Measurements from ENCODE around the gene SGTA.

SGTA gene

DNA sequence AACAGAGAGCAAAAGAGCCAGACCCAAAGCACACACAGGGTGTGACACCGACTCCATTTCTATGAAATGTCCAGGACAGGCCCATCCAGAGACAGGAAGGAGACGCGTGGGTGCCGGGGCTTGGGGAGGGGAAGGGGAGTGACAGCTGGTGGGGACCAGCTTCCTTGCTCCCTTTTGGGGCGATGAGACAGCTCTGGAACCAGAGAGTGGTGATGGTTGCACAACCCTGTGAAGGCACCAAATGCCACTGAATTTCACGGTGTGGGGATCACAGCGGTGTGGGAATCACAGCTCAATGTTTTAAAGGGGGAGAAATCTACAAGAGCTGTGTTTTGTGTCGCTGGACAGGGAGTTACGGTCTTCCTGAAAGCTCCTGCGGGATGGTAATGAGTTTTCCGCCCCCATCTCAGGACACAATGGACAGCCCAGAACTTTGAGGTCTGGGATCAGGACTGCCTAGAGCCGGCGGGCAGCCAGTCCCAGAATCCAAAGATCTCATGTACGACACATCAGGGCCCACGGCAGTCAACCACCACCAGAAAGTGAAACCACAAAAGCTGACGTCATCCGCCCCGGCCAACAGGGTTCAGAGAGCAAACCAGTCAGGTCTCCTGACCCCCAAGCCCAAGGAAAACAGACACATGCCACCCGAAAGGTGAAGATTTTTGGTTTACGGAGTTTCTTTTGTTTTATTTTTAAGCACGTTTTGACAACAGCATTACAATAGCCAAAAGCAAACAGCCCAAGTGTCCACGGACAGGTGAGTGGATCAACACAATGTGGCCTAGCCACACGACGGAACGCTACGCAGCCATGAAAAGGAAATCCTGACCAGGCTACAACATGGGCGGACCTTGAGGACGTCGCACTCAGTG, 7.3 kb downstream of the SGTA start:
- Mint-ChIP-seq H3K36me3 (ENCODE audit: low read depth) (peaks cover 16% of the 10 kb centered on the region), H3K4me3 (peak overlapping the region; percentile 84), H3K27ac (peak overlapping the region; percentile 95), H3K27me3 (ENCODE audit: low read depth) (no peaks in the 10 kb centered on the region), H3K9me3 (no peaks in the 10 kb centered on the region), H3K4me1 (ENCODE audit: low read depth) (peaks cover 25% of the 10 kb centered on the region)
- peak; percentile 76 for DNase-seq (ENCODE audit: low spot score)

GRCh38 chr19:2774953-2775555, 8.0 kb downstream of the SGTA start:
- Mint-ChIP-seq H3K27ac (peak overlapping the region; percentile 95), H3K9me3 (no peaks in the 10 kb centered on the region), H3K4me1 (ENCODE audit: low read depth) (peaks cover 21% of the 10 kb centered on the region), H3K4me3 (peak overlapping the region; percentile 84), H3K36me3 (ENCODE audit: low read depth) (peaks cover 16% of the 10 kb centered on the region), H3K27me3 (ENCODE audit: low read depth) (no peaks in the 10 kb centered on the region)
- DNase-seq (ENCODE audit: low spot score), result no peak

DNA sequence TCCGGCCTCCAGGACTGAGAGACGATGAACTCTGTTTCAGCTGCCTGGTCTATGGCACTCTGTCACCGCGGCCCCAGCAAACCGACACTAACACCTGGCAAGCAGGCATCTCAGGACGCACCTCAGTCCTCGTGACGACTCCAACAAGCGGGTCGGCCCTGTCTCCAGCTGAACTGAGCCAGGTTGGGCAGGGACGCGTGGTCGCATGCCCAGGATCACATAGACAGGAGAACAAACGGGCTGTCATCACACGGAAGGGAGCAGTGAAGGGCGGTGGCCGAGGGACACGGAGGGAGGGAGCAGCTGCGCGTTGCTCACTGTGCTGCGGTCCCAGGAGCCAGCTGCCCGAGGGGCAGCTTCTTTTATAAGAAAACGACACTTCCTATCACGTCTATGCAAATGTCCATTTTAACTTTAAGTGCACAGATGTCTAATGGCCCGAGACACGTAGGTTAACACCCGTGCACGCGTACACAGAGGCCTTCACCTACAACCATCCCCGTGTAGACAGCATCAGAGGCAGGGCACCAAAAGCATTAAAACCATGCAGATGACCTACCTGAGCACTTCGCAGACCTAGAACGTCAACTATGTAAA, 8.9 kb downstream of the SGTA start:
- peaks cover 16% of the 10 kb centered on the region for H3K36me3 Mint-ChIP-seq (ENCODE audit: low read depth)
- no peaks in the 10 kb centered on the region for H3K27me3 Mint-ChIP-seq (ENCODE audit: low read depth)
- peak overlapping the region; percentile 60 for H3K27ac Mint-ChIP-seq
- H3K4me3 Mint-ChIP-seq, result no peak overlapping the region
- peaks cover 19% of the 10 kb centered on the region for H3K4me1 Mint-ChIP-seq (ENCODE audit: low read depth)
- no peak for DNase-seq (ENCODE audit: low spot score)
- no peaks in the 10 kb centered on the region for H3K9me3 Mint-ChIP-seq

DNA sequence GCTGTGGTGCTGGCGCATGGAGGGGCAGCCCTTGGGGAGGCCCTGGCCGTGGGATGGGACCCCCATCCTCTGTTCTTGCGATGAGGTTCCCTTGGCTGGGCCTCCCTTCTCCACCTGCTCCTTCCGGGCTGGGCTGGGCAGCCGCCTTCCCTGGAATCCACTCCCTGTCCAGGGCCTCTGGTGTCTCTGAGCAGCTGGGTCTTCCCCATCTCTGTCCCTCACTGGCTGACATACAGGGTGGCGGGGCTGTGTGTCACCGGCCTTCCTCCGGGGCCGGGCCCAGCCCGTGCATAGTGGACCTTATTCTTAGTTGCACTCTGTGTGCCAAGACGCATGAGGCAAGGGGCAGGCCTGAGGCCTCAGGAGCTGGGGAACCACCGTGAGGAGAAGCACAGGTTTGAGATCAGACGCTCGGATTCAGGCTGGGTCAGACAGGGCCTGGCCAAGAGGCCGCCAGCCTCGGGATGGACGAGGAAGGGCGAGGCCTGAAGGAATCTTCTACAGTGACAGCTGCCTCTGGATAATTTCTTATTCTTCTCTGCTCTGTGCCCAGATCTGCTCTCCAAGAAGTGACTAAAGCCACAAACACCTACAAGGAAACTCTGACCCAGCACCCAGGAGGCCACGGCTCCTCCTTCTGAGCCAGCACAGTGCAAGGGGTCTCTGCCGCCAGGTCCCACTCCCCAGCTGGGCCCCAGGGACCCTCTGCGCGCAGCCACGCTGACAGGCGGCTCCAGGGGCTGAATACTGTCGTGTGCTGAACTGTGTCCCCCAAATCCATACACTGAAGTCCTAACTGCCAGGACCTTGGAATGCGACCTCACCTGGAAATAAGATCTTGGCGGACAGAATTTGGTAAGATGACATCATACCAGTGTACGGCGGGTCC, 11.0 kb downstream of the SGTA start:
- Mint-ChIP-seq H3K4me1 (ENCODE audit: low read depth) (peaks cover 19% of the 10 kb centered on the region), H3K4me3 (no peak overlapping the region), H3K27me3 (ENCODE audit: low read depth) (no peaks in the 10 kb centered on the region), H3K36me3 (ENCODE audit: low read depth) (peaks cover 13% of the 10 kb centered on the region), H3K9me3 (no peaks in the 10 kb centered on the region), H3K27ac (peak overlapping the region; percentile 8)
- DNase-seq (ENCODE audit: low spot score), result no peak

DNA sequence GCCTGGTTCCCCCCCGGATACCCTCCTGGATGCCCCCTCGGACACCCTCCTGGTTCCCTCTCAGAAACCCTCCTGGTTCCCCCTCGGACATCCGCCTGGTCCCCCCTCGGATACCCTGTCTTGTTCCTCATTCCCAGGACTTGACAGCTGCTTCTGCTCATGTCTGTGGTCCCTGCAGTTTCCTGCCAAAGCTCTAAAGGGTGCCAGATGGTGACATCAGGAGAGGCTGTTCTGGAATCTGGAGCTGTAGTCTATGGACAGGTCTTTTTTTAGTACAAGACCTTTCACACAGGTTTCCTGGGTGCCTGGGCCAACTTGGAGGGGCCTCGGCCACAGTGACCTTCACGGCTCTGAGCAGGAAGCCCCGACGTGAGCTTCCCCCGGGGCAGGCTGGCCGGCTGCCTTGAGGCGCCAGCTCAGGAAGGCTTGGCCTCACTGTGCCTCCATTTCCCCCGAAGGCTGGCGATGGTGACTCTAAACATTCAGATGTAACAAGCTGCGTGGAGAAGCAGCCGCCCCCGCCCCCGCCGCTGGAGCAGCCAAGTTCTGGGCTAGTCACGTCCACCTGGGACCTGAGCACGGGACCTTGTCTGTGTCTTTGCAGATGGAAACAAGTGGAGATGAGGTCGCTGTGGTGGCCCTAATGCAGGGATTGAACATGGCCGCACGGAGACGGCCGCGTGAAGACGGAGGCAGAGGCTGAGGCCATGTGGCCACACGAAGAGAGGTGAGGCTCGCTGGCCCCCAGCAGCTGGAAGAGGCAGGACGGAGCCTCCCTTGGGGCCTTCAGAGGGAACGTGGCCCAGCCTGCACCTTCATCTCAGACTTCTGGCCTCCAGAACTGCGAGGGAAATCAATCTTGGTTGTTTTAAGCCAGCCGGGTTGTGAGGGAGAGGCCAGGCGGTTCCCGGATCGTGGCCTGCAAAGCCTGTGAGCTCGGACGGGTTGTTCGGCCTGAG, 12.7 kb downstream of the SGTA start:
- Mint-ChIP-seq H3K4me3 (no peak overlapping the region), H3K4me1 (ENCODE audit: low read depth) (peaks cover 8% of the 10 kb centered on the region), H3K27me3 (ENCODE audit: low read depth) (no peaks in the 10 kb centered on the region), H3K36me3 (ENCODE audit: low read depth) (peaks cover 7% of the 10 kb centered on the region), H3K27ac (no peak overlapping the region), H3K9me3 (no peaks in the 10 kb centered on the region)
- DNase-seq (ENCODE audit: low spot score), result no peak

- Mint-ChIP-seq H3K27me3 (ENCODE audit: low read depth) (no peaks in the 10 kb centered on the region), H3K4me3 (no peak overlapping the region), H3K36me3 (ENCODE audit: low read depth) (peaks cover 5% of the 10 kb centered on the region), H3K9me3 (no peaks in the 10 kb centered on the region), H3K27ac (no peak overlapping the region), H3K4me1 (ENCODE audit: low read depth) (no peaks in the 10 kb centered on the region)
- DNase-seq (ENCODE audit: low spot score), result no peak
These were observed 13.9 kb downstream of the SGTA start for GRCh38 chr19:2769218-2769617.

DNA sequence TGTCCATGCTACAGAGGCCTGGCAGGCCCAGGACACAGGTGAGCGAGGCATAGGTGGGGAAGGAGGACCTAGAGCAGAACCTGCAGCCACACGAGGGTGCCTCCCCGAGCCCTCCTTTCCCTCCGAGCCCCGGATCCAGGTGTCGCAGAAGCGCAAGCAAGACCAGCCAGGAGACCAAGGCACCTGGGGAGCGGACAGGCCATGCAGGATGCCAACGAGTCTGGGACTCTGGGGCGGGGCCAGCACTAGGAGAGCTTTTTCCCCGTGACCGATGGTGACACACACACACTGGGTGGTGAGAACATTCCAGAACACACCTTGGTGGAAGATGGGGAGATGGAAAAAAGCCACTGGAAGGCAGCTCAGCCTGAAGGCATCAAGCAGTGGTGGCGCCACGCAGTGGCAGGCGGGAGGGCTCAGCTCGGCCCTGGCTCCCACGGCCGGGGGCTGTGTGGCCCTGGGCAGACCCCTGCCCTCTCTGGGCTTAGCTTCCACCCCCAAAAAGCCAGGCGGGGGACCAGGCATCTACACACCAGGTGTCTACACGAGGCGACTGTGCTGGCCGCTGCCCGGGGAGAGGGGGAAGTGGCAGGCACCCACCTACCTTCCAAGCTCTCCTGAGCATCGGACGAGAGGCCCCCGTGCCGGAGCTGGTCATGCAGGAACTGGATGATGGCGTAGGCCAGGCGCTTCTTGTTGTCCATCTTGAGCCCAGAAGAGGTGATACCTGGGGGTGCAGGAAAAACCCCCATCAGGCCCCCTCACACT, 14.5 kb downstream of the SGTA start:
- H3K36me3 Mint-ChIP-seq (ENCODE audit: low read depth), result peaks cover 5% of the 10 kb centered on the region
- DNase-seq (ENCODE audit: low spot score), result no peak
- no peaks in the 10 kb centered on the region for H3K27me3 Mint-ChIP-seq (ENCODE audit: low read depth)
- H3K9me3 Mint-ChIP-seq, result no peaks in the 10 kb centered on the region
- no peaks in the 10 kb centered on the region for H3K4me1 Mint-ChIP-seq (ENCODE audit: low read depth)
- no peak overlapping the region for H3K4me3 Mint-ChIP-seq
- no peak overlapping the region for H3K27ac Mint-ChIP-seq

DNA sequence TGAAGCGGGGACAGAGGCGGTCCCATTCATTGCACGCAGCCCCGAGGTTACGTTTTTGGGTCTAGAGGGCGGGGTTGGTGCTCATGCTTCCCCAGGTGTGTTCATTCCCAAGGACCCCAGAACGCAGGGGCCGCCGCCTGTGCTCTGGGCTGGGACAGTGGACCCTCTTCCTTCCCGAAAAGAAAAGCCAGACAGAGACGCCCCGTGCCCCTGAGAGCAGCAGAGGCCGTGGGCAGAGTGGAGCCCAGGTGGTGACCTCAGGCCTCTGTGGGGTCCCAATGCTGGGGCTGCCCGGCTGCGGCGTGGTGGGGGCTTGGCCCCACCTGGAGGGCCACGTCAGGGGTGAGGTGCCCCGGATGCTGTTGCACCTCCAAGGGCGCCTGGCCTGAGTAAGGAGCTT, 15.4 kb downstream of the SGTA start:
- Mint-ChIP-seq H3K9me3 (no peaks in the 10 kb centered on the region), H3K4me3 (no peak overlapping the region), H3K36me3 (ENCODE audit: low read depth) (peaks cover 8% of the 10 kb centered on the region), H3K27me3 (ENCODE audit: low read depth) (no peaks in the 10 kb centered on the region), H3K4me1 (ENCODE audit: low read depth) (no peaks in the 10 kb centered on the region), H3K27ac (no peak overlapping the region)
- no peak for DNase-seq (ENCODE audit: low spot score)

GRCh38 chr19:2766594-2767372, 16.3 kb downstream of the SGTA start:
- Mint-ChIP-seq H3K27me3 (ENCODE audit: low read depth) (no peaks in the 10 kb centered on the region), H3K27ac (no peak overlapping the region), H3K36me3 (ENCODE audit: low read depth) (peaks cover 10% of the 10 kb centered on the region), H3K4me3 (no peak overlapping the region), H3K4me1 (ENCODE audit: low read depth) (no peaks in the 10 kb centered on the region), H3K9me3 (no peaks in the 10 kb centered on the region)
- DNase-seq (ENCODE audit: low spot score), result no peak

DNA sequence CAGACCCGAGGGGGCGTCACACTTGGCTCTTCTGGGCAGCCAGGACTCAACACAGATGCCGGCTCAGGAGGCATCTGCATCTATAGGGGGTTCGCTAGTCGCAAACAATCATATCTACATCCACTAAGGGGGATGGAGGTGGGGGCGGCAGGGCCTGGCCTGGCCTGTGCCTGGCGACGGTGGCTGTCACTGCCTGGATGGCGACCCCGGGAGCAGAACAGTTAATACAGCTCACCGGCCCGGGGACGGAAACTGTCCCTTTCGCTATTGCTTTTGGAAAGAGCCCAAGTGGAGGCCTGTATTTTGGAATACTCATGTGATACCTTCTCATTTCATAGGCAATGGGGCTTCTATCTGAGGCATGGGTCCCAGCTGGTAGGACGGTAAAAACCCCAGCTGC, 17.7 kb downstream of the SGTA start:
- Mint-ChIP-seq H3K4me1 (ENCODE audit: low read depth) (no peaks in the 10 kb centered on the region), H3K27ac (no peak overlapping the region), H3K36me3 (ENCODE audit: low read depth) (peaks cover 13% of the 10 kb centered on the region), H3K27me3 (ENCODE audit: low read depth) (no peaks in the 10 kb centered on the region), H3K9me3 (no peaks in the 10 kb centered on the region), H3K4me3 (no peak overlapping the region)
- no peak for DNase-seq (ENCODE audit: low spot score)

DNA sequence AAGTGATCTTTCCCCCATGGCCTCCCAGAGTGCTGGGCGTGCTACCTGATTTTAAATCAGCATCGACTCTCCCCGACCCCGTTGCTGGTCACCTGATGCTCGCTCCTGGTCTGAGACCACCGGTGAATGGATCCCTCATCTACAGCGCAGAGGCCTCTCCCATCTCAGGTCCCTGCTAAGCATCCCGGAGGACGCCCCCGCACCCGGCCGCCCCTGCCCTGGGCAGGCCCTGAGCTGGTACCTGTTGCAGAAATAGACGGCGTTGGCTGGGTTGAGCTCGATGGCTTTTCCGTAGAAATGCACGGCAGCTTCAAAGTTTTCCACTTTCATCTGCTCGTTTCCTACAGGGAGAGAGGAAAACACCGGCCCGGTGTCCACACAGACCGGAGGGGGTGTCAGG, 18.1 kb downstream of the SGTA start:
- H3K27ac Mint-ChIP-seq, result no peak overlapping the region
- H3K4me1 Mint-ChIP-seq (ENCODE audit: low read depth), result no peaks in the 10 kb centered on the region
- peaks cover 14% of the 10 kb centered on the region for H3K36me3 Mint-ChIP-seq (ENCODE audit: low read depth)
- H3K4me3 Mint-ChIP-seq, result no peak overlapping the region
- H3K9me3 Mint-ChIP-seq, result no peaks in the 10 kb centered on the region
- DNase-seq (ENCODE audit: low spot score), result no peak
- no peaks in the 10 kb centered on the region for H3K27me3 Mint-ChIP-seq (ENCODE audit: low read depth)

DNA sequence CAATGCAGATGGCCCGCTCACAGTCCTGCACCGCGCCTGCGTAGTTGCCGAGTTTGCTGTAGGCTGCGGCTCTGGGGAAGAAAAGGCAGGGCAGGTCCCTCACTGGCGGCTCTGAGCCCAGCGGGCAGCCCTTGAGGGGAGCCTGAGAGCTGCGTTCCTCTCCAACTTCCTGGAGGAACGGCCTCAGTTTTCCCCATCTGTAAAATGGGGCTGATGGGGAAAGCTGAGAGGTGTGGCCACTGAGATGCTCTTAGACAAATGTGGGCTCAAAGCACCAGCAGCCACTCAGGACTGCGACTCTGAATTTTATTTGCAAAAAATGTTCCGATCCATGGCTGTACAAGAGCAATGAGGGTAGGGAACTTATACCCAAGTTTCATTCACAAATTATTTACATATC, 19.4 kb downstream of the SGTA start:
- H3K36me3 Mint-ChIP-seq (ENCODE audit: low read depth), result peaks cover 21% of the 10 kb centered on the region
- no peaks in the 10 kb centered on the region for H3K9me3 Mint-ChIP-seq
- no peaks in the 10 kb centered on the region for H3K4me1 Mint-ChIP-seq (ENCODE audit: low read depth)
- no peaks in the 10 kb centered on the region for H3K27me3 Mint-ChIP-seq (ENCODE audit: low read depth)
- DNase-seq (ENCODE audit: low spot score), result no peak
- H3K27ac Mint-ChIP-seq, result no peak overlapping the region
- no peak overlapping the region for H3K4me3 Mint-ChIP-seq
